GM12878 (cell line): ENCODE data around the gene SFXN5. TPM values are rescaled to one million over a fixed set of nuclear protein-coding genes. Genes with fewer than 3 reads are reported as not detected.

Source experiments
- HDAC2 ChIP-seq: fragments of 200-600 bp; sonication (generic); IDR thresholded peaks from 2 replicates; pipeline ENCODE4 v1.6.1; 2017
- MXI1 ChIP-seq: fragments of 150-350 bp; IDR thresholded peaks from 2 replicates; pipeline ENCODE4 v1.6.1; 2011; ENCODE audit warnings: low read depth, mild to moderate bottlenecking, inconsistent platforms, low read length, improper control_type of control experiment
- PAX5 ChIP-seq: IDR thresholded peaks from 2 replicates; pipeline ENCODE4 v1.6.1; 2011; ENCODE audit warnings: low read depth, low read length, borderline replicate concordance
- RAD21 ChIP-seq: IDR thresholded peaks from 2 replicates; pipeline ENCODE4 v1.6.1; 2011; ENCODE audit warnings: mild to moderate bottlenecking, low read depth, low read length, moderate library complexity; ENCODE audit not compliant: insufficient read depth
- polyA plus RNA-seq, 11 experiments: library from polyadenylated mRNA; depleted of rRNA in 4 of 11; unstranded in 6 of 11; stranded (reverse) in 5 of 11; fragments of >200 nt; fragmentation: Nextera tagmentation in 4 of 11; fragmentation: Illumina TruSeq in 1 of 11; extraction: Ambion mirVana in 4 of 11; extraction: Trizol in 1 of 11; gene quantifications; 1 replicate in 1 of 11; 2 replicates in 10 of 11; pipeline versions ENCODE4 v1.2.1 to v1.2.3, GENCODE V29; 2011 to 2016; ENCODE audit warnings: inconsistent platforms in 2 of 11, missing spikeins in 2 of 11, low read depth in 1 of 11
- total RNA-seq, 4 experiments: library from RNA; depleted of rRNA in 3 of 4; stranded (reverse); fragments of >200 nt in 3 of 4; fragmentation: Illumina TruSeq in 1 of 4; extraction: Trizol in 1 of 4; gene quantifications; 2 replicates each; pipeline versions ENCODE4 v1.2.1 to v1.2.3, GENCODE V29; 2013 to 2021
- TF ChIP-seq, protein P1 (sequence below): fragments of 150-350 bp; IDR thresholded peaks from 2 replicates; pipeline ENCODE4 v1.6.1; 2016; ENCODE audit warnings: low read depth, low read length
- TF ChIP-seq, protein P2 (sequence below): fragments of 450-650 bp; IDR thresholded peaks from 2 replicates; pipeline ENCODE4 v1.6.1; 2014; ENCODE audit warnings: mild to moderate bottlenecking
- TF ChIP-seq, protein P3 (sequence below): IDR thresholded peaks from 2 replicates; pipeline ENCODE4 v1.6.1; 2012; ENCODE audit warnings: low read length, inconsistent platforms
- TF ChIP-seq, protein P4 (sequence below): fragments of 450-650 bp; conservative IDR thresholded peaks from 2 replicates; pipeline ENCODE4 v1.6.1; 2017; ENCODE audit warnings: mild to moderate bottlenecking, moderate library complexity

The SFXN5 gene
- total and polyA plus RNA-seq, 10 of the 15 experiments (the other 5 are each of a cell fraction or from before 2014, with no cell fraction given), result 3.3 to 15.9 (median 11.2) TPM

DNA sequence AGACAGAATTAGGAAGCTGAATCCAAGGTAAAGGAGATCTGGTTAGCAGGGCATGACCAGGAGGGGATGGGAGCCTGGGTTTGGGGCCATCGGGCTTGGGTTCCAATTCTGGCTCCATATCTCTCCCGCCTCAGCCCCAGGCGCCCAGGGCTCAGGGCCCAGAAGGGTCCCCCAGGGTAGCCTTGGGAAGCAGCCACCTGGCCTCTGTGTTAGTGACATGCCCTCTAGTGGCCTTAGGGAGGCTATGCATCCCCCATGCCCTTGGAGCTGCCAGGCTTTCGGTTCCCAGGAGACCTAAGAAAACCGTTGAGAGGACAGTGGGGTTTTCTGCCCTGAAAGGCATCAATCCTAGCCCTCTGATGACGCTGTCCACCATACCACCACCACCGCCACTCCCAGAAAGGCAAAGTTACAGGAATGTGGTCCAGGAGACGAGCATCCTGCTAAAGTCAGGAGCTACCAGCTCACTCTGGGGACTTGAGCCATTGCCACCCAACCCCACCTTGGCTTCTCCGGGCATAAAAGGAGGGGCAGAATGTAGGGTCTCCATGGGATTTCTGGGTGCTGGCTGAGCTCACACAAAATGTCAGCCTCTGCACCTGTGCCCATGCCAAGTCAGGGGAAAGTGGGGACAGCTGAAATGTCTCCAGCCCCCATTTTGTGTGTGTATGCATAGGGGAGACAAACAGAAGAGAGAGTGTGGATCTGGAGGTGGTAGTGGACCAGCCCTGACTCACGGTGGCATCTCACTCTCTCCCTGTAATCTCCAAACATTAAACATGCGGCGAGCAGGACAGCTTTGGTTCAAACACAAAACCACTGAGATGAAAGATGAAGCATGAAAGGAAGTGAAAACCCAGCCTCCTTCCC, 97.7 kb downstream of the SFXN5 start (continued):
- TF ChIP-seq, protein P1, sequence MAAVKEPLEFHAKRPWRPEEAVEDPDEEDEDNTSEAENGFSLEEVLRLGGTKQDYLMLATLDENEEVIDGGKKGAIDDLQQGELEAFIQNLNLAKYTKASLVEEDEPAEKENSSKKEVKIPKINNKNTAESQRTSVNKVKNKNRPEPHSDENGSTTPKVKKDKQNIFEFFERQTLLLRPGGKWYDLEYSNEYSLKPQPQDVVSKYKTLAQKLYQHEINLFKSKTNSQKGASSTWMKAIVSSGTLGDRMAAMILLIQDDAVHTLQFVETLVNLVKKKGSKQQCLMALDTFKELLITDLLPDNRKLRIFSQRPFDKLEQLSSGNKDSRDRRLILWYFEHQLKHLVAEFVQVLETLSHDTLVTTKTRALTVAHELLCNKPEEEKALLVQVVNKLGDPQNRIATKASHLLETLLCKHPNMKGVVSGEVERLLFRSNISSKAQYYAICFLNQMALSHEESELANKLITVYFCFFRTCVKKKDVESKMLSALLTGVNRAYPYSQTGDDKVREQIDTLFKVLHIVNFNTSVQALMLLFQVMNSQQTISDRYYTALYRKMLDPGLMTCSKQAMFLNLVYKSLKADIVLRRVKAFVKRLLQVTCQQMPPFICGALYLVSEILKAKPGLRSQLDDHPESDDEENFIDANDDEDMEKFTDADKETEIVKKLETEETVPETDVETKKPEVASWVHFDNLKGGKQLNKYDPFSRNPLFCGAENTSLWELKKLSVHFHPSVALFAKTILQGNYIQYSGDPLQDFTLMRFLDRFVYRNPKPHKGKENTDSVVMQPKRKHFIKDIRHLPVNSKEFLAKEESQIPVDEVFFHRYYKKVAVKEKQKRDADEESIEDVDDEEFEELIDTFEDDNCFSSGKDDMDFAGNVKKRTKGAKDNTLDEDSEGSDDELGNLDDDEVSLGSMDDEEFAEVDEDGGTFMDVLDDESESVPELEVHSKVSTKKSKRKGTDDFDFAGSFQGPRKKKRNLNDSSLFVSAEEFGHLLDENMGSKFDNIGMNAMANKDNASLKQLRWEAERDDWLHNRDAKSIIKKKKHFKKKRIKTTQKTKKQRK, result no peak
- TF ChIP-seq HDAC2, result no peak
- peak; percentile 75 for TF ChIP-seq RAD21
- TF ChIP-seq, protein P2, sequence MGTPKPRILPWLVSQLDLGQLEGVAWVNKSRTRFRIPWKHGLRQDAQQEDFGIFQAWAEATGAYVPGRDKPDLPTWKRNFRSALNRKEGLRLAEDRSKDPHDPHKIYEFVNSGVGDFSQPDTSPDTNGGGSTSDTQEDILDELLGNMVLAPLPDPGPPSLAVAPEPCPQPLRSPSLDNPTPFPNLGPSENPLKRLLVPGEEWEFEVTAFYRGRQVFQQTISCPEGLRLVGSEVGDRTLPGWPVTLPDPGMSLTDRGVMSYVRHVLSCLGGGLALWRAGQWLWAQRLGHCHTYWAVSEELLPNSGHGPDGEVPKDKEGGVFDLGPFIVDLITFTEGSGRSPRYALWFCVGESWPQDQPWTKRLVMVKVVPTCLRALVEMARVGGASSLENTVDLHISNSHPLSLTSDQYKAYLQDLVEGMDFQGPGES, result no peak
- TF ChIP-seq, protein P3, sequence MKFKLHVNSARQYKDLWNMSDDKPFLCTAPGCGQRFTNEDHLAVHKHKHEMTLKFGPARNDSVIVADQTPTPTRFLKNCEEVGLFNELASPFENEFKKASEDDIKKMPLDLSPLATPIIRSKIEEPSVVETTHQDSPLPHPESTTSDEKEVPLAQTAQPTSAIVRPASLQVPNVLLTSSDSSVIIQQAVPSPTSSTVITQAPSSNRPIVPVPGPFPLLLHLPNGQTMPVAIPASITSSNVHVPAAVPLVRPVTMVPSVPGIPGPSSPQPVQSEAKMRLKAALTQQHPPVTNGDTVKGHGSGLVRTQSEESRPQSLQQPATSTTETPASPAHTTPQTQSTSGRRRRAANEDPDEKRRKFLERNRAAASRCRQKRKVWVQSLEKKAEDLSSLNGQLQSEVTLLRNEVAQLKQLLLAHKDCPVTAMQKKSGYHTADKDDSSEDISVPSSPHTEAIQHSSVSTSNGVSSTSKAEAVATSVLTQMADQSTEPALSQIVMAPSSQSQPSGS, result no peak
- TF ChIP-seq MXI1, result no peak
- TF ChIP-seq, protein P4, sequence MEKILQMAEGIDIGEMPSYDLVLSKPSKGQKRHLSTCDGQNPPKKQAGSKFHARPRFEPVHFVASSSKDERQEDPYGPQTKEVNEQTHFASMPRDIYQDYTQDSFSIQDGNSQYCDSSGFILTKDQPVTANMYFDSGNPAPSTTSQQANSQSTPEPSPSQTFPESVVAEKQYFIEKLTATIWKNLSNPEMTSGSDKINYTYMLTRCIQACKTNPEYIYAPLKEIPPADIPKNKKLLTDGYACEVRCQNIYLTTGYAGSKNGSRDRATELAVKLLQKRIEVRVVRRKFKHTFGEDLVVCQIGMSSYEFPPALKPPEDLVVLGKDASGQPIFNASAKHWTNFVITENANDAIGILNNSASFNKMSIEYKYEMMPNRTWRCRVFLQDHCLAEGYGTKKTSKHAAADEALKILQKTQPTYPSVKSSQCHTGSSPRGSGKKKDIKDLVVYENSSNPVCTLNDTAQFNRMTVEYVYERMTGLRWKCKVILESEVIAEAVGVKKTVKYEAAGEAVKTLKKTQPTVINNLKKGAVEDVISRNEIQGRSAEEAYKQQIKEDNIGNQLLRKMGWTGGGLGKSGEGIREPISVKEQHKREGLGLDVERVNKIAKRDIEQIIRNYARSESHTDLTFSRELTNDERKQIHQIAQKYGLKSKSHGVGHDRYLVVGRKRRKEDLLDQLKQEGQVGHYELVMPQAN, result no peak
- no peak for TF ChIP-seq PAX5
- TF ChIP-seq, all 136 proteins: peak for 8
